H1 (cell line): ENCODE measurements around the gene LDAH. TPM values are rescaled to one million over a fixed set of nuclear protein-coding genes. Genes with fewer than 3 reads are reported as not detected.

Source experiments
- CTCF ChIA-PET: fragments of 300-600 bp; sonication (Branson Sonifier 250); formaldehyde crosslinking; loops from one replicate; lab custom pipeline; 2021; ENCODE audit not compliant: partially characterized antibody; lab: Charles Lee
- POLR2A ChIA-PET: fragments of 300-600 bp; sonication (Branson Sonifier 250); formaldehyde crosslinking; loops from one replicate; lab custom pipeline; 2021; ENCODE audit warnings: inconsistent platforms; ENCODE audit not compliant: partially characterized antibody; lab: Charles Lee
- DNase-seq, 2 experiments: peaks; one replicate each; pipeline versions ENCODE4 v3.0.0 to v3.0.0-alpha.2; 2010 to 2022; ENCODE audit warnings: low spot score in 2 of 2, low read depth in 1 of 2, mixed read lengths in 1 of 2
- FAIRE-seq: peaks from 2 replicates; lab custom pipeline; 2011; peaks lifted over from hg19 to GRCh38; lab: Jason Lieb, UNC
- H2AFZ ChIP-seq: 2 replicates; pipeline ENCODE4 v1.8.1; 2012; ENCODE audit warnings: low read length, inconsistent platforms
- H2AK5ac ChIP-seq: 2 replicates; pipeline ENCODE4 v1.6.1; 2013; ENCODE audit warnings: low read depth, low read length
- H2BK120ac ChIP-seq: replicated peaks from 2 replicates; pipeline ENCODE3; 2013; ENCODE audit warnings: low read depth, low read length, inconsistent platforms
- H2BK12ac ChIP-seq: 2 replicates; pipeline ENCODE4 v1.6.1; 2013; ENCODE audit warnings: low read depth, low read length
- H2BK15ac ChIP-seq: 2 replicates; pipeline ENCODE4 v1.6.1; 2013; ENCODE audit warnings: low read length
- H2BK20ac ChIP-seq: 2 replicates; pipeline ENCODE4 v1.6.1; 2013; ENCODE audit warnings: low read length
- H2BK5ac ChIP-seq: 2 replicates; pipeline ENCODE4 v1.6.1; 2013; ENCODE audit warnings: low read depth, low read length
- H3K14ac ChIP-seq: 2 replicates; pipeline ENCODE4 v1.6.1; 2013; ENCODE audit warnings: inconsistent platforms; ENCODE audit not compliant: insufficient read length
- H3K18ac ChIP-seq: 2 replicates; pipeline ENCODE4 v1.6.1; 2013; ENCODE audit warnings: low read length; ENCODE audit errors: extremely low read depth
- H3K23ac ChIP-seq: 2 replicates; pipeline ENCODE4 v1.6.1; 2013; ENCODE audit warnings: inconsistent platforms; ENCODE audit not compliant: insufficient read length
- H3K23me2 ChIP-seq: 2 replicates; pipeline ENCODE4 v1.6.1; 2013; ENCODE audit warnings: low read depth, low read length
- H3K27ac ChIP-seq: 2 replicates; pipeline ENCODE4 v1.6.1; 2011; ENCODE audit warnings: low read depth, low read length, inconsistent platforms
- H3K27me3 ChIP-seq, 4 experiments: replicated peaks in 1 of 4; 1 replicate in 1 of 4; 2 replicates in 3 of 4; pipeline versions ENCODE4 v1.6.1 to v1.8.1; 2011 to 2013; ENCODE audit warnings: low read length in 3 of 4, mild to moderate bottlenecking in 3 of 4, inconsistent platforms in 2 of 4, mixed read lengths in 2 of 4, moderate library complexity in 1 of 4; ENCODE audit not compliant: control insufficient read depth in 3 of 4, insufficient read depth in 3 of 4; ENCODE audit errors: extremely low read depth in 1 of 4
- H3K36me3 ChIP-seq, 4 experiments: 2 replicates each; pipeline versions ENCODE4 v1.6.1 to v1.8.1; 2011 to 2013; ENCODE audit warnings: mild to moderate bottlenecking in 4 of 4, low read length in 3 of 4, moderate library complexity in 2 of 4, control low read depth in 1 of 4, inconsistent platforms in 1 of 4; ENCODE audit not compliant: insufficient read depth in 4 of 4, control insufficient read depth in 2 of 4
- H3K4ac ChIP-seq: replicated peaks from 2 replicates; pipeline ENCODE3; 2013; ENCODE audit warnings: low read length, low read depth, mixed read lengths, inconsistent platforms; ENCODE audit not compliant: insufficient read length
- H3K4me1 ChIP-seq, 4 experiments: replicated peaks in 1 of 4; 1 replicate in 1 of 4; 2 replicates in 3 of 4; pipeline versions ENCODE4 v1.6.1 to v1.8.1; 2011 to 2013; ENCODE audit warnings: low read length in 3 of 4, inconsistent platforms in 2 of 4, mixed read lengths in 1 of 4; ENCODE audit not compliant: insufficient read depth in 4 of 4, control insufficient read depth in 3 of 4
- H3K4me2 ChIP-seq, 2 experiments: 2 replicates each; pipeline versions ENCODE4 v1.6.1 to v1.8.1; 2011 to 2013; ENCODE audit warnings: low read depth in 2 of 2, low read length in 2 of 2, control low read depth in 1 of 2, inconsistent platforms in 1 of 2, mild to moderate bottlenecking in 1 of 2; ENCODE audit not compliant: insufficient read depth in 1 of 2
- H3K4me3 ChIP-seq, 4 experiments: fragments of 200-600, 300-600 bp in 1 of 4; sonication (generic), shearing (Covaris generic), sonication (Bioruptor Twin) in 1 of 4; 2 replicates each; pipeline versions ENCODE4 v1.5.1 to v1.8.1; 2011 to 2016; ENCODE audit warnings: low read length in 4 of 4, low read depth in 3 of 4, control low read depth in 2 of 4, inconsistent platforms in 2 of 4, mild to moderate bottlenecking in 2 of 4, mixed read lengths in 1 of 4, moderate library complexity in 1 of 4; ENCODE audit not compliant: insufficient read depth in 2 of 4; ENCODE audit errors: extremely low read depth in 1 of 4
- H3K56ac ChIP-seq: replicated peaks from 2 replicates; pipeline ENCODE3; 2013; ENCODE audit warnings: low read depth, mild to moderate bottlenecking, mixed read lengths, low read length, inconsistent platforms; ENCODE audit not compliant: insufficient read length
- H3K79me1 ChIP-seq: 2 replicates; pipeline ENCODE4 v1.6.1; 2013; ENCODE audit warnings: low read depth, low read length, control low read depth
- H3K79me2 ChIP-seq, 2 experiments: 2 replicates each; pipeline versions ENCODE4 v1.6.1 to v1.8.1; 2012 to 2013; ENCODE audit warnings: low read length in 2 of 2, mild to moderate bottlenecking in 2 of 2, inconsistent platforms in 1 of 2; ENCODE audit not compliant: insufficient read depth in 2 of 2, control insufficient read depth in 1 of 2
- H3K9ac ChIP-seq, 4 experiments: replicated peaks in 1 of 4; 1 replicate in 1 of 4; 2 replicates in 3 of 4; pipeline versions ENCODE4 v1.6.1 to v1.8.1; 2011 to 2013; ENCODE audit warnings: low read depth in 3 of 4, low read length in 3 of 4, control low read depth in 2 of 4, mild to moderate bottlenecking in 2 of 4, moderate library complexity in 2 of 4, inconsistent platforms in 1 of 4; ENCODE audit errors: extremely low read depth in 1 of 4
- H3K9me3 ChIP-seq, 2 experiments: 2 replicates each; pipeline versions ENCODE4 v1.6.1 to v1.8.1; 2012 to 2013; ENCODE audit warnings: mild to moderate bottlenecking in 2 of 2, moderate library complexity in 2 of 2, control low read depth in 1 of 2, inconsistent platforms in 1 of 2, low read depth in 1 of 2, low read length in 1 of 2, mixed read lengths in 1 of 2; ENCODE audit not compliant: insufficient read depth in 2 of 2
- H4K20me1 ChIP-seq, 2 experiments: replicated peaks in 1 of 2; 2 replicates each; pipeline versions ENCODE3 to v1.8.1; 2011 to 2013; ENCODE audit warnings: inconsistent platforms in 2 of 2, low read length in 2 of 2, mild to moderate bottlenecking in 1 of 2; ENCODE audit not compliant: insufficient read depth in 2 of 2, control insufficient read depth in 1 of 2
- H4K5ac ChIP-seq: 2 replicates; pipeline ENCODE4 v1.6.1; 2013; ENCODE audit warnings: low read length, low read depth, mixed read lengths, inconsistent platforms; ENCODE audit not compliant: insufficient read length
- H4K8ac ChIP-seq: 2 replicates; pipeline ENCODE4 v1.8.0; 2013; ENCODE audit warnings: mild to moderate bottlenecking, moderate library complexity, low read length, inconsistent platforms; ENCODE audit not compliant: insufficient read depth; ENCODE audit errors: extremely low read depth
- H4K91ac ChIP-seq: replicated peaks from 2 replicates; pipeline ENCODE3; 2013; ENCODE audit warnings: low read length, mixed read lengths, inconsistent platforms; ENCODE audit not compliant: insufficient read length
- EGR1 ChIP-seq: IDR thresholded peaks from 2 replicates; pipeline ENCODE4 v1.6.1; 2011; ENCODE audit warnings: low read depth, low read length, borderline replicate concordance
- POLR2AphosphoS5 ChIP-seq: IDR thresholded peaks from 2 replicates; pipeline ENCODE4 v1.6.1; 2011; ENCODE audit warnings: low read depth, low read length
- RBBP5 ChIP-seq: IDR thresholded peaks from 2 replicates; pipeline ENCODE4 v1.7.1; 2012; ENCODE audit warnings: low read depth, mild to moderate bottlenecking, inconsistent platforms, low read length, moderate library complexity, borderline replicate concordance
- RXRA ChIP-seq: IDR thresholded peaks from 2 replicates; pipeline ENCODE4 v1.6.1; 2011; ENCODE audit warnings: low read depth, mild to moderate bottlenecking, low read length, moderate library complexity; ENCODE audit not compliant: insufficient read depth
- SUZ12 ChIP-seq: fragments of 200-600 bp; sonication (generic); IDR thresholded peaks from 2 replicates; pipeline ENCODE4 v1.6.1; 2012; ENCODE audit warnings: mild to moderate bottlenecking, inconsistent platforms, low read length, moderate library complexity, mixed read lengths
- polyA plus RNA-seq, 7 experiments: library from polyadenylated mRNA; depleted of rRNA in 3 of 7; stranded (reverse) in 5 of 7; unstranded in 2 of 7; fragments of >200 nt in 5 of 7; fragments of 200-250 nt in 2 of 7; gene quantifications; 1 replicate in 5 of 7; 2 replicates in 1 of 7; 4 replicates in 1 of 7; pipeline versions ENCODE4 v1.2.1 to v1.2.3, GENCODE V29; 2011 to 2013; ENCODE audit warnings: missing spikeins in 2 of 7, mixed read lengths in 2 of 7
- total RNA-seq: library from RNA; stranded (reverse); fragmentation: NEBNext Ultra II Directional; extraction: Animal tissue kit (Norgen Biotek cat#: 25700); gene quantifications from 2 replicates; pipeline ENCODE4 v1.2.1, GENCODE V29; 2021

LDAH gene
- total and polyA plus RNA-seq, 2 of the 8 experiments (the other 6 are each of a cell fraction or from before 2014, with no cell fraction given), result 10.9 to 26.3 TPM

DNA sequence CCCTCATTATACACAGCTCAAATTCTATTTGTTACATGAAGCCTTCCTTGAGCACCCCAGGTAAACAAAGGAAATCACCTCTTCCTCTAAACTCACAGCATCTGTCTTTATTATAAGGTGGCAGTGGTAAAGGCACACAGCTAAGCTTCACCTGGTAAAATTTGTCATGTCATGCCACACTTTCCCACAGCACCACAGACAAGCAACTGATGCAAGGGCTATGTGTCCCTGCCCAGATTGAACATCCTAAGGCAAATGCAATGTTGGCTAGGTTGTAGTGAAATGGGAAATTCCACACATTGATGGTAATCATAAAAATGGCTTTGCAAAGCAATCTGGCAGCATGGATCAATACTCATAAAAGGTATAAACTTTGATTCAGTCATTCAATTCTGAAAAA lies 18.9 kb downstream of the LDAH start:
- Histone ChIP-seq H3K27me3 (no peaks in the 10 kb centered on the region), H3K18ac (no peak overlapping the region), H3K4me3 (no peak overlapping the region), H3K4me1 (no peaks in the 10 kb centered on the region), H3K23me2 (no peaks in the 10 kb centered on the region; the same call in 1 of the 2 replicates), H3K56ac (no peak overlapping the region), H3K36me3 (no peaks in the 10 kb centered on the region), H3K27ac (no peak overlapping the region), H4K5ac (no peak overlapping the region), H2AK5ac (no peak overlapping the region), H2BK5ac (no peak overlapping the region), H4K91ac (no peak overlapping the region), H4K20me1 (peaks cover 0 to 3% of the 10 kb centered on the region in 2 experiments), H3K79me1 (no peaks in the 10 kb centered on the region; the same call in 1 of the 2 replicates), H3K9me3 (no peaks in the 10 kb centered on the region), H2BK20ac (no peak overlapping the region), H3K23ac (no peak overlapping the region), H3K4ac (no peak overlapping the region), H3K14ac (no peak overlapping the region), H3K79me2 (peaks cover 0 to 5% of the 10 kb centered on the region in 2 experiments; a peak in 2 of 4 replicates), H2AFZ (no peak overlapping the region), H2BK12ac (no peak overlapping the region), H4K8ac (no peak overlapping the region), H2BK120ac (no peak overlapping the region), H3K9ac (no peak overlapping the region), H2BK15ac (no peak overlapping the region), H3K4me2 (no peak overlapping the region)
- CTCF ChIA-PET, result interaction anchor here (1.6 kb wide), 2 partner anchors 15 to 127 kb away, joined by 3 read pairs; no protein-coding TSS in a partner anchor
- POLR2A ChIA-PET, result no interaction called here
- no peak for FAIRE-seq
- DNase-seq, result no peak
- TF ChIP-seq RBBP5 (no peak), SUZ12 (no peak), RXRA (no peak), EGR1 (no peak), POLR2AphosphoS5 (no peak)
